H1 (cell line): ENCODE measurements around the gene MEX3D. TPM values are rescaled to one million over a fixed set of nuclear protein-coding genes. Genes with fewer than 3 reads are reported as not detected.
A peak's percentile ranks its signal among the peaks of the same experiment; 100 is the strongest.

Experiments used
- CTCF ChIA-PET: fragments of 300-600 bp; sonication (Branson Sonifier 250); formaldehyde crosslinking; loops from one replicate; lab custom pipeline; 2021; ENCODE audit not compliant: partially characterized antibody; lab: Charles Lee
- POLR2A ChIA-PET: fragments of 300-600 bp; sonication (Branson Sonifier 250); formaldehyde crosslinking; loops from one replicate; lab custom pipeline; 2021; ENCODE audit warnings: inconsistent platforms; ENCODE audit not compliant: partially characterized antibody; lab: Charles Lee
- DNase-seq, 2 experiments: peaks; one replicate each; pipeline versions ENCODE4 v3.0.0 to v3.0.0-alpha.2; 2010 to 2022; ENCODE audit warnings: low spot score in 2 of 2, low read depth in 1 of 2, mixed read lengths in 1 of 2
- FAIRE-seq: peaks from 2 replicates; lab custom pipeline; 2011; peaks lifted over from hg19 to GRCh38; lab: Jason Lieb, UNC
- H2AFZ ChIP-seq: 2 replicates; pipeline ENCODE4 v1.8.1; 2012; ENCODE audit warnings: low read length, inconsistent platforms
- H2AK5ac ChIP-seq: 2 replicates; pipeline ENCODE4 v1.6.1; 2013; ENCODE audit warnings: low read depth, low read length
- H2BK120ac ChIP-seq: replicated peaks from 2 replicates; pipeline ENCODE3; 2013; ENCODE audit warnings: low read depth, low read length, inconsistent platforms
- H2BK12ac ChIP-seq: 2 replicates; pipeline ENCODE4 v1.6.1; 2013; ENCODE audit warnings: low read depth, low read length
- H2BK15ac ChIP-seq: 2 replicates; pipeline ENCODE4 v1.6.1; 2013; ENCODE audit warnings: low read length
- H2BK20ac ChIP-seq: 2 replicates; pipeline ENCODE4 v1.6.1; 2013; ENCODE audit warnings: low read length
- H2BK5ac ChIP-seq: 2 replicates; pipeline ENCODE4 v1.6.1; 2013; ENCODE audit warnings: low read depth, low read length
- H3K14ac ChIP-seq: 2 replicates; pipeline ENCODE4 v1.6.1; 2013; ENCODE audit warnings: inconsistent platforms; ENCODE audit not compliant: insufficient read length
- H3K18ac ChIP-seq: 2 replicates; pipeline ENCODE4 v1.6.1; 2013; ENCODE audit warnings: low read length; ENCODE audit errors: extremely low read depth
- H3K23ac ChIP-seq: 2 replicates; pipeline ENCODE4 v1.6.1; 2013; ENCODE audit warnings: inconsistent platforms; ENCODE audit not compliant: insufficient read length
- H3K23me2 ChIP-seq: 2 replicates; pipeline ENCODE4 v1.6.1; 2013; ENCODE audit warnings: low read depth, low read length
- H3K27ac ChIP-seq: 2 replicates; pipeline ENCODE4 v1.6.1; 2011; ENCODE audit warnings: low read depth, low read length, inconsistent platforms
- H3K27me3 ChIP-seq, 4 experiments: replicated peaks in 1 of 4; 1 replicate in 1 of 4; 2 replicates in 3 of 4; pipeline versions ENCODE4 v1.6.1 to v1.8.1; 2011 to 2013; ENCODE audit warnings: low read length in 3 of 4, mild to moderate bottlenecking in 3 of 4, inconsistent platforms in 2 of 4, mixed read lengths in 2 of 4, moderate library complexity in 1 of 4; ENCODE audit not compliant: control insufficient read depth in 3 of 4, insufficient read depth in 3 of 4; ENCODE audit errors: extremely low read depth in 1 of 4
- H3K36me3 ChIP-seq, 4 experiments: 2 replicates each; pipeline versions ENCODE4 v1.6.1 to v1.8.1; 2011 to 2013; ENCODE audit warnings: mild to moderate bottlenecking in 4 of 4, low read length in 3 of 4, moderate library complexity in 2 of 4, control low read depth in 1 of 4, inconsistent platforms in 1 of 4; ENCODE audit not compliant: insufficient read depth in 4 of 4, control insufficient read depth in 2 of 4
- H3K4ac ChIP-seq: replicated peaks from 2 replicates; pipeline ENCODE3; 2013; ENCODE audit warnings: low read length, low read depth, mixed read lengths, inconsistent platforms; ENCODE audit not compliant: insufficient read length
- H3K4me1 ChIP-seq, 4 experiments: replicated peaks in 1 of 4; 1 replicate in 1 of 4; 2 replicates in 3 of 4; pipeline versions ENCODE4 v1.6.1 to v1.8.1; 2011 to 2013; ENCODE audit warnings: low read length in 3 of 4, inconsistent platforms in 2 of 4, mixed read lengths in 1 of 4; ENCODE audit not compliant: insufficient read depth in 4 of 4, control insufficient read depth in 3 of 4
- H3K4me2 ChIP-seq, 2 experiments: 2 replicates each; pipeline versions ENCODE4 v1.6.1 to v1.8.1; 2011 to 2013; ENCODE audit warnings: low read depth in 2 of 2, low read length in 2 of 2, control low read depth in 1 of 2, inconsistent platforms in 1 of 2, mild to moderate bottlenecking in 1 of 2; ENCODE audit not compliant: insufficient read depth in 1 of 2
- H3K4me3 ChIP-seq, 4 experiments: fragments of 200-600, 300-600 bp in 1 of 4; sonication (generic), shearing (Covaris generic), sonication (Bioruptor Twin) in 1 of 4; 2 replicates each; pipeline versions ENCODE4 v1.5.1 to v1.8.1; 2011 to 2016; ENCODE audit warnings: low read length in 4 of 4, low read depth in 3 of 4, control low read depth in 2 of 4, inconsistent platforms in 2 of 4, mild to moderate bottlenecking in 2 of 4, mixed read lengths in 1 of 4, moderate library complexity in 1 of 4; ENCODE audit not compliant: insufficient read depth in 2 of 4; ENCODE audit errors: extremely low read depth in 1 of 4
- H3K56ac ChIP-seq: replicated peaks from 2 replicates; pipeline ENCODE3; 2013; ENCODE audit warnings: low read depth, mild to moderate bottlenecking, mixed read lengths, low read length, inconsistent platforms; ENCODE audit not compliant: insufficient read length
- H3K79me1 ChIP-seq: 2 replicates; pipeline ENCODE4 v1.6.1; 2013; ENCODE audit warnings: low read depth, low read length, control low read depth
- H3K79me2 ChIP-seq, 2 experiments: 2 replicates each; pipeline versions ENCODE4 v1.6.1 to v1.8.1; 2012 to 2013; ENCODE audit warnings: low read length in 2 of 2, mild to moderate bottlenecking in 2 of 2, inconsistent platforms in 1 of 2; ENCODE audit not compliant: insufficient read depth in 2 of 2, control insufficient read depth in 1 of 2
- H3K9ac ChIP-seq, 4 experiments: replicated peaks in 1 of 4; 1 replicate in 1 of 4; 2 replicates in 3 of 4; pipeline versions ENCODE4 v1.6.1 to v1.8.1; 2011 to 2013; ENCODE audit warnings: low read depth in 3 of 4, low read length in 3 of 4, control low read depth in 2 of 4, mild to moderate bottlenecking in 2 of 4, moderate library complexity in 2 of 4, inconsistent platforms in 1 of 4; ENCODE audit errors: extremely low read depth in 1 of 4
- H3K9me3 ChIP-seq, 2 experiments: 2 replicates each; pipeline versions ENCODE4 v1.6.1 to v1.8.1; 2012 to 2013; ENCODE audit warnings: mild to moderate bottlenecking in 2 of 2, moderate library complexity in 2 of 2, control low read depth in 1 of 2, inconsistent platforms in 1 of 2, low read depth in 1 of 2, low read length in 1 of 2, mixed read lengths in 1 of 2; ENCODE audit not compliant: insufficient read depth in 2 of 2
- H4K20me1 ChIP-seq, 2 experiments: replicated peaks in 1 of 2; 2 replicates each; pipeline versions ENCODE3 to v1.8.1; 2011 to 2013; ENCODE audit warnings: inconsistent platforms in 2 of 2, low read length in 2 of 2, mild to moderate bottlenecking in 1 of 2; ENCODE audit not compliant: insufficient read depth in 2 of 2, control insufficient read depth in 1 of 2
- H4K5ac ChIP-seq: 2 replicates; pipeline ENCODE4 v1.6.1; 2013; ENCODE audit warnings: low read length, low read depth, mixed read lengths, inconsistent platforms; ENCODE audit not compliant: insufficient read length
- H4K8ac ChIP-seq: 2 replicates; pipeline ENCODE4 v1.8.0; 2013; ENCODE audit warnings: mild to moderate bottlenecking, moderate library complexity, low read length, inconsistent platforms; ENCODE audit not compliant: insufficient read depth; ENCODE audit errors: extremely low read depth
- H4K91ac ChIP-seq: replicated peaks from 2 replicates; pipeline ENCODE3; 2013; ENCODE audit warnings: low read length, mixed read lengths, inconsistent platforms; ENCODE audit not compliant: insufficient read length
- EP300 ChIP-seq, 2 experiments: IDR thresholded peaks; 1 replicate in 1 of 2; 2 replicates in 1 of 2; pipeline ENCODE4 v1.6.1; 2011 to 2012; ENCODE audit warnings: low read depth in 2 of 2, low read length in 2 of 2, mild to moderate bottlenecking in 2 of 2, borderline replicate concordance in 1 of 2, inconsistent platforms in 1 of 2, moderate library complexity in 1 of 2
- KDM1A ChIP-seq: fragments of 200-600, 300-600 bp; sonication (generic); IDR thresholded peaks from 2 replicates; pipeline ENCODE4 v1.7.1; 2016; ENCODE audit warnings: mild to moderate bottlenecking, low read length, borderline replicate concordance
- KDM4A ChIP-seq: IDR thresholded peaks from one replicate; pipeline ENCODE4 v1.7.1; 2012; ENCODE audit warnings: low read depth, mild to moderate bottlenecking, moderate library complexity, low read length, inconsistent platforms; ENCODE audit not compliant: severe bottlenecking
- WGBS, 2 experiments: shearing (Covaris generic) in 1 of 2; methylation state at CpG; one replicate each; pipeline versions ENCODE4 v1.1.6 to v1.1.7; 2013 to 2015; ENCODE audit warnings: low lambda C conversion rate in 2 of 2, mixed read lengths in 2 of 2, inconsistent platforms in 1 of 2, low coverage in 1 of 2, missing lambda C conversion rate in 1 of 2; ENCODE audit not compliant: insufficient replicate concordance in 2 of 2, insufficient coverage in 1 of 2, insufficient read length in 1 of 2; ENCODE audit errors: extremely low coverage in 1 of 2, missing lambda C conversion rate in 1 of 2; 5-methylcytosine and 5-hydroxymethylcytosine counted together
- polyA plus RNA-seq, 7 experiments: library from polyadenylated mRNA; depleted of rRNA in 3 of 7; stranded (reverse) in 5 of 7; unstranded in 2 of 7; fragments of >200 nt in 5 of 7; fragments of 200-250 nt in 2 of 7; gene quantifications; 1 replicate in 5 of 7; 2 replicates in 1 of 7; 4 replicates in 1 of 7; pipeline versions ENCODE4 v1.2.1 to v1.2.3, GENCODE V29; 2011 to 2013; ENCODE audit warnings: missing spikeins in 2 of 7, mixed read lengths in 2 of 7
- total RNA-seq: library from RNA; stranded (reverse); fragmentation: NEBNext Ultra II Directional; extraction: Animal tissue kit (Norgen Biotek cat#: 25700); gene quantifications from 2 replicates; pipeline ENCODE4 v1.2.1, GENCODE V29; 2021

Gene MEX3D
- total and polyA plus RNA-seq, 2 of the 8 experiments (the other 6 are each of a cell fraction or from before 2014, with no cell fraction given), result 20.8 to 78.8 TPM

- TF ChIP-seq KDM1A (peak; percentile 63; the same call in 1 of the 2 replicates), EP300 (IDR thresholded peaks at IDR 0.05; ENCODE audit: borderline replicate concordance in 1 of 2, low read depth in 2 of 2, low read length in 2 of 2) (no peak), KDM4A (peak; percentile 82)
- Histone ChIP-seq H3K79me1 (no peaks in the 10 kb centered on the region), H3K4ac (no peak overlapping the region), H3K56ac (no peak overlapping the region), H3K23ac (no peak overlapping the region), H3K27me3 (peaks cover 0 to 18% (median 13%) of the 10 kb centered on the region in 4 experiments; a peak in 6 of 7 replicates), H2BK5ac (no peak overlapping the region), H2AK5ac (no peak overlapping the region), H2BK12ac (0 out of 2 replicates have a peak overlapping the region, but pooled peaks have one; percentile 17), H3K9ac (no peak overlapping the region), H3K36me3 (no peaks in the 10 kb centered on the region), H3K27ac (no peak overlapping the region), H3K18ac (peak overlapping the region; percentile 78), H3K4me2 (peak overlapping the region; percentile 54 to 62), H4K91ac (no peak overlapping the region), H3K4me1 (peaks cover 0 to 9% (median 5%) of the 10 kb centered on the region in 4 experiments; a peak in 5 of 7 replicates), H2AFZ (no peak overlapping the region), H4K8ac (peak overlapping the region; percentile 85; the same call in 1 of the 2 replicates), H4K5ac (no peak overlapping the region), H4K20me1 (peaks cover 0 to 4% of the 10 kb centered on the region in 2 experiments), H3K14ac (no peak overlapping the region), H3K23me2 (peaks cover 6% of the 10 kb centered on the region; the same call in 1 of the 2 replicates), H2BK120ac (no peak overlapping the region), H3K9me3 (no peaks in the 10 kb centered on the region), H2BK15ac (no peak overlapping the region), H3K79me2 (no peaks in the 10 kb centered on the region), H3K4me3 (peak overlapping the region; percentile 16 to 69 (median 22); a peak in 4 of 8 replicates), H2BK20ac (no peak overlapping the region)
- ChIA-PET CTCF (interaction anchor here (1.4 kb wide), 1 partner anchor 260 kb away, joined by 3 read pairs; no protein-coding TSS in a partner anchor), POLR2A (interaction anchor here (0.9 to 1.5 kb wide), 2 partner anchors 54 to 71 kb away, joined by 3 read pairs; no protein-coding TSS in a partner anchor)
- WGBS, 2 experiments, result 42% methylated on average over 12 of the region's 12 CpGs; no CpG with 5 or more reads in 1 of the 2 experiments
- no peak for DNase-seq
- no peak for FAIRE-seq
Measured at GRCh38 chr19:1508507-1508856, 59.6 kb downstream of the MEX3D start.
